Measurements from ENCODE around the gene KTN1.

- no peak for TF ChIP-seq POLR2A (IDR thresholded peaks at IDR 0.05; ENCODE audit: low read length)
- no peak for TF ChIP-seq GATA1 (IDR thresholded peaks at IDR 0.05; ENCODE audit: low read depth, low read length)
Observed at GRCh38 chr14:55586411-55586810, 6.4 kb downstream of the KTN1 start.
